ENCODE data around the gene RNPEP. TPM values are rescaled to one million over a fixed set of nuclear protein-coding genes. Genes with fewer than 3 reads are reported as not detected.

RNPEP gene
- total and polyA plus RNA-seq, 2 of the 13 experiments (the other 11 are each of a cell fraction or from before 2014, with no cell fraction given): 20.6 to 38.4 TPM

DNA sequence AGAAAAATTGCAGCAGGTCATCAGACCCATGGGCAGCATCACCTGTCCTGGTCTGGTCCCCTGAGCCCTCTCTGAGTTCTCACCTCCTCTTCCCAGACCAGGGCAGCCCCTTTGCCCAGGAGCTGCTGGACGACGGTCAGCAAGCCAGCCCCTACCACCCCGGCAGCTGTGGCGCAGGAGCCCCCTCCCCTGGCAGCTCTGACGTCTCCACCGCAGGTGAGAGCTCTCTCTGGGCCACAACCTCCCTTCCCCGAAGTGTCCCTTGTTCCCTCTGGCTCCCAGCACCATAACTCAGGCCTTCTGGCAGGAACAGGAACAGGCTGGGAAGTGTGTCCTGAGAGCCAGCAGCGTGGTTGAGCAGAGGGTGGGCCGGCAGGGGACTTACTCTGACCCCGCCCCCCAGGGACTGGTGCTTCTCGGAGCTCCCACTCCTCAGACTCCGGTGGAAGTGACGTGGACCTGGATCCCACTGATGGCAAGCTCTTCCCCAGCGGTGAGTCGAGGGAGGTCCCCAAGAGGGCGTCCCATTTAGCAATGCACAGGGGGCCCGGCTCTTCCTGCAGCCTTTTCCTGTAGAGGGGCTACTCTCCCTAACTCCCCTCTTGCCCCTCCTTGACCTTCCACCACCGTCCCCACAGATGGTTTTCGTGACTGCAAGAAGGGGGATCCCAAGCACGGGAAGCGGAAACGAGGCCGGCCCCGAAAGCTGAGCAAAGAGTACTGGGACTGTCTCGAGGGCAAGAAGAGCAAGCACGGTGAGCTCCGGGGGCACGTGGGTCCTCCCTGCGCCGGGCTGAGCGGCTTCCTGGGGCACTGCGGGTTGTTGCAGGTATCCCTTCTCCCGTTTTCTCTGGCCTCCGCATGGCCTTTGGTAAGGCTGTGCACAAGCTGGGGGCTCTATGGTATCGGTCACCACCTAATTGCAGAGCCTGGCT, 30.4 kb downstream of the RNPEP start (continued):
- TF ChIP-seq, protein P1, sequence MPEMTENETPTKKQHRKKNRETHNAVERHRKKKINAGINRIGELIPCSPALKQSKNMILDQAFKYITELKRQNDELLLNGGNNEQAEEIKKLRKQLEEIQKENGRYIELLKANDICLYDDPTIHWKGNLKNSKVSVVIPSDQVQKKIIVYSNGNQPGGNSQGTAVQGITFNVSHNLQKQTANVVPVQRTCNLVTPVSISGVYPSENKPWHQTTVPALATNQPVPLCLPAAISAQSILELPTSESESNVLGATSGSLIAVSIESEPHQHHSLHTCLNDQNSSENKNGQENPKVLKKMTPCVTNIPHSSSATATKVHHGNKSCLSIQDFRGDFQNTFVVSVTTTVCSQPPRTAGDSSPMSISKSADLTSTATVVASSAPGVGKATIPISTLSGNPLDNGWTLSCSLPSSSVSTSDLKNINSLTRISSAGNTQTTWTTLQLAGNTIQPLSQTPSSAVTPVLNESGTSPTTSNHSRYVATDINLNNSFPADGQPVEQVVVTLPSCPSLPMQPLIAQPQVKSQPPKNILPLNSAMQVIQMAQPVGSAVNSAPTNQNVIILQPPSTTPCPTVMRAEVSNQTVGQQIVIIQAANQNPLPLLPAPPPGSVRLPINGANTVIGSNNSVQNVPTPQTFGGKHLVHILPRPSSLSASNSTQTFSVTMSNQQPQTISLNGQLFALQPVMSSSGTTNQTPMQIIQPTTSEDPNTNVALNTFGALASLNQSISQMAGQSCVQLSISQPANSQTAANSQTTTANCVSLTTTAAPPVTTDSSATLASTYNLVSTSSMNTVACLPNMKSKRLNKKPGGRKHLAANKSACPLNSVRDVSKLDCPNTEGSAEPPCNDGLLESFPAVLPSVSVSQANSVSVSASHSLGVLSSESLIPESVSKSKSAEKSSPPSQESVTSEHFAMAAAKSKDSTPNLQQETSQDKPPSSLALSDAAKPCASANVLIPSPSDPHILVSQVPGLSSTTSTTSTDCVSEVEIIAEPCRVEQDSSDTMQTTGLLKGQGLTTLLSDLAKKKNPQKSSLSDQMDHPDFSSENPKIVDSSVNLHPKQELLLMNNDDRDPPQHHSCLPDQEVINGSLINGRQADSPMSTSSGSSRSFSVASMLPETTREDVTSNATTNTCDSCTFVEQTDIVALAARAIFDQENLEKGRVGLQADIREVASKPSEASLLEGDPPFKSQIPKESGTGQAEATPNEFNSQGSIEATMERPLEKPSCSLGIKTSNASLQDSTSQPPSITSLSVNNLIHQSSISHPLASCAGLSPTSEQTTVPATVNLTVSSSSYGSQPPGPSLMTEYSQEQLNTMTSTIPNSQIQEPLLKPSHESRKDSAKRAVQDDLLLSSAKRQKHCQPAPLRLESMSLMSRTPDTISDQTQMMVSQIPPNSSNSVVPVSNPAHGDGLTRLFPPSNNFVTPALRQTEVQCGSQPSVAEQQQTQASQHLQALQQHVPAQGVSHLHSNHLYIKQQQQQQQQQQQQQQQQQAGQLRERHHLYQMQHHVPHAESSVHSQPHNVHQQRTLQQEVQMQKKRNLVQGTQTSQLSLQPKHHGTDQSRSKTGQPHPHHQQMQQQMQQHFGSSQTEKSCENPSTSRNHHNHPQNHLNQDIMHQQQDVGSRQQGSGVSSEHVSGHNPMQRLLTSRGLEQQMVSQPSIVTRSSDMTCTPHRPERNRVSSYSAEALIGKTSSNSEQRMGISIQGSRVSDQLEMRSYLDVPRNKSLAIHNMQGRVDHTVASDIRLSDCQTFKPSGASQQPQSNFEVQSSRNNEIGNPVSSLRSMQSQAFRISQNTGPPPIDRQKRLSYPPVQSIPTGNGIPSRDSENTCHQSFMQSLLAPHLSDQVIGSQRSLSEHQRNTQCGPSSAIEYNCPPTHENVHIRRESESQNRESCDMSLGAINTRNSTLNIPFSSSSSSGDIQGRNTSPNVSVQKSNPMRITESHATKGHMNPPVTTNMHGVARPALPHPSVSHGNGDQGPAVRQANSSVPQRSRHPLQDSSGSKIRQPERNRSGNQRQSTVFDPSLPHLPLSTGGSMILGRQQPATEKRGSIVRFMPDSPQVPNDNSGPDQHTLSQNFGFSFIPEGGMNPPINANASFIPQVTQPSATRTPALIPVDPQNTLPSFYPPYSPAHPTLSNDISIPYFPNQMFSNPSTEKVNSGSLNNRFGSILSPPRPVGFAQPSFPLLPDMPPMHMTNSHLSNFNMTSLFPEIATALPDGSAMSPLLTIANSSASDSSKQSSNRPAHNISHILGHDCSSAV (CRISPR knock-in tag; IDR thresholded peaks at IDR 0.05; ENCODE audit: borderline replicate concordance): no peak

DNA sequence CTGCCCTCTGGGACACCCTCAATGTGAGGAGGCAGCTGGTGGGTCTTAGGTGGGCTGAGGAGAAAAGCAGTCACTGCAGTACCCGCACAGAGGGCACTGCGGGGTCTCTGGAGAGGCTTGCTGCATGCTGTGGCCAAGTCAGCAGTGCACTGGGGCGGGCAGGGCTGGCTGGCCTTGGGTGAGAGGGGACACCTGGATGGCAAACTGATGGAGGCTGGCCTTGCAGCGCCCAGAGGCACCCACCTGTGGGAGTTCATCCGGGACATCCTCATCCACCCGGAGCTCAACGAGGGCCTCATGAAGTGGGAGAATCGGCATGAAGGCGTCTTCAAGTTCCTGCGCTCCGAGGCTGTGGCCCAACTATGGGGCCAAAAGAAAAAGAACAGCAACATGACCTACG, 31.2 kb downstream of the RNPEP start:
- CTCF ChIA-PET (ENCODE audit: low intra/inter-chr PET ratio, low total read pairs): no interaction called here
- no peak overlapping the region for H3K27ac ChIP-seq (ENCODE audit: extremely low read length, insufficient read depth, low read length)
- H2AFZ ChIP-seq (ENCODE audit: low read length): no peak overlapping the region
- WGBS (ENCODE audit: low lambda C conversion rate): 90% methylated on average over 9 of the region's 12 CpGs
- peaks cover 35% of the 10 kb centered on the region for H3K79me2 ChIP-seq (ENCODE audit: insufficient read depth, low read length)
- TF ChIP-seq, protein P2, sequence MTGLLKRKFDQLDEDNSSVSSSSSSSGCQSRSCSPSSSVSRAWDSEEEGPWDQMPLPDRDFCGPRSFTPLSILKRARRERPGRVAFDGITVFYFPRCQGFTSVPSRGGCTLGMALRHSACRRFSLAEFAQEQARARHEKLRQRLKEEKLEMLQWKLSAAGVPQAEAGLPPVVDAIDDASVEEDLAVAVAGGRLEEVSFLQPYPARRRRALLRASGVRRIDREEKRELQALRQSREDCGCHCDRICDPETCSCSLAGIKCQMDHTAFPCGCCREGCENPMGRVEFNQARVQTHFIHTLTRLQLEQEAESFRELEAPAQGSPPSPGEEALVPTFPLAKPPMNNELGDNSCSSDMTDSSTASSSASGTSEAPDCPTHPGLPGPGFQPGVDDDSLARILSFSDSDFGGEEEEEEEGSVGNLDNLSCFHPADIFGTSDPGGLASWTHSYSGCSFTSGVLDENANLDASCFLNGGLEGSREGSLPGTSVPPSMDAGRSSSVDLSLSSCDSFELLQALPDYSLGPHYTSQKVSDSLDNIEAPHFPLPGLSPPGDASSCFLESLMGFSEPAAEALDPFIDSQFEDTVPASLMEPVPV (CRISPR knock-in tag; IDR thresholded peaks at IDR 0.05): no peak
- no peak for TF ChIP-seq TBP (CRISPR knock-in tag; IDR thresholded peaks at IDR 0.05)
- peak; percentile 45; the same call in 1 of the 2 replicates for TF ChIP-seq RBFOX2 (IDR thresholded peaks at IDR 0.05; ENCODE audit: low read depth, low read length)
- H4K20me1 ChIP-seq (ENCODE audit: insufficient read depth, low read length): peaks cover 57% of the 10 kb centered on the region
- ATAC-seq: no peak
- H3K4me3 ChIP-seq (replicated peaks in 1 of 3; ENCODE audit: insufficient read depth in 1 of 3, low read depth in 2 of 3, low read length in 3 of 3): peak overlapping the region in 1 of 3 experiments; percentile 93; a peak in 1 of 6 replicates
- no peak overlapping the region for H3K9ac ChIP-seq (ENCODE audit: insufficient read depth, low read depth, low read length)
- peak overlapping the region; percentile 77; the same call in 1 of the 2 replicates for H3K4me2 ChIP-seq (ENCODE audit: low read depth, low read length)
- no peak for DNase-seq (ENCODE audit: low spot score)
- no peak for FAIRE-seq
- H3K27me3 ChIP-seq (ENCODE audit: control insufficient read depth in 1 of 2, insufficient read depth in 2 of 2, low read length in 2 of 2): no peaks in the 10 kb centered on the region; a peak in 1 of 5 replicates
- intact Hi-C loops (cut with micrococcal nuclease; ENCODE audit: unreplicated experiment) (no loop called here), in situ Hi-C loops (cut with HindIII; ENCODE audit: extremely low pct_ligation_motif_present, low pct_unique_long_range_greater_than_20kb) (loop anchor here (5.0 kb wide), 1 partner anchor 104 kb away; no protein-coding TSS in a partner anchor)
- POLR2A ChIA-PET: interaction anchor here (1.5 to 3.9 kb wide), 2 partner anchors 21 to 71 kb away, joined by 4 to 118 read pairs; no protein-coding TSS in a partner anchor
- no peaks in the 10 kb centered on the region for H3K9me3 ChIP-seq (ENCODE audit: low read length)
- H3K4me1 ChIP-seq (ENCODE audit: insufficient read depth, low read length): peaks cover 80% of the 10 kb centered on the region
- no TSS peak for BruUV-seq (replicated peaks)
- H3K36me3 ChIP-seq (replicated peaks in 1 of 2; ENCODE audit: control insufficient read depth in 1 of 2, insufficient read depth in 2 of 2, low read length in 2 of 2): peaks cover 23 to 40% of the 10 kb centered on the region in 2 experiments

All from HepG2 (cell line).